Measurements from ENCODE around the gene COPS9.

COPS9 gene
- 4.5 reads per million, percentile 18 among the genes with 10 or more reads in this experiment for total RNA-seq

DNA sequence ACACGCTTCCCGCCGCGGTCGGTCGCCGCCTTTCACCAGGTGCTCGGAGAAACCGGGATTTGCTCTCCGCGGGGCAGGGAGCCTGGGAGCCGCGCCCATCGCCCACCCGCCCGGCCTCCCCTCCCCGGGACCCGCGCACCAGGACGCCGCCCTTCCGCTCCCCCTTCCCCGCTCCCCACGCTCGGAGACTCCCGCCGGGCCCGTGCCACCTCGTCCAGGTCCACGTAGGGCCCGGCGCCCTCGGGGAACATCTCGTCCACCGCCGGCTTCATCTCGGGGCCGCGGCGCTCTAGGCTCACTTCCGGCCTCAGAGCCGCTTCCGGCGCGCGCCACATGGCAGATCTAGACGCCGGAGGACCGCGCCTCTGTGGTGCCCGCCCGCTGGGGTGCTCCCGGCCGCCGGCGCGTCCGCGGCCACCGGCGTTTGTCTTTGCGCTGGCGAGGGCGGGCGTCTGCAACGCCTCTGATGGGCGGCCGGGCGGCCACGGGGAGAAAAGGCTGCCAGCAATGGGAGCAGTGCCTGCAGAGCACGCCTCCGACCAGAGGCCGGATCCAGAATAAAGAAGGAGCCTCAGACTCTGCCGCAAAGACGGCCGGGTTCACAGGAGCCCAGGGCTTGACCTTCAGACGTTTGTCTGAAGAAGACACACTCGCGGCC, at the start of gene COPS9:
COPS9 (minus strand) TSS at position 293 of the 658 bp plus-strand sequence; CDS start at position 272, 21 bp downstream.
- peak; percentile 82 for DNase-seq

DNA sequence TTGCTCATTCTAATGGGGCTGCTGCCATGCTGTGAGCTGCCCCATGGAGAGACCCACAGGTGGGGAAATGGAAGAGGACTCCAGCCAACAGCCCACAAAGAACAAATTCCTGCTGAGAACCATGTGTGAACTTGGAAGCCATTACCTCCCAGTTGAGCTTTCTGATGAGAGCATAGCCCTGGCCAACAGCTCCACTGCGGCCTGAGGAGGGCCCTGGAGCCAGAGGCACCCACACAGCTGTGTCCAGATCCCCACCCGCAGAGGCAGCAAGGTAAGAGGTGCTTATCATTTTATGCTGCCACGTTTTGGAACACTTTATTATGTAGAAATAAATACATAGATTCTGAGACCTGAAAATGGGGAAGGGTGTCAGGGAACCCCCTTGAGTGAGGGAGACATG, 48.6 kb upstream of the COPS9 start:
- no peak for DNase-seq

DNA sequence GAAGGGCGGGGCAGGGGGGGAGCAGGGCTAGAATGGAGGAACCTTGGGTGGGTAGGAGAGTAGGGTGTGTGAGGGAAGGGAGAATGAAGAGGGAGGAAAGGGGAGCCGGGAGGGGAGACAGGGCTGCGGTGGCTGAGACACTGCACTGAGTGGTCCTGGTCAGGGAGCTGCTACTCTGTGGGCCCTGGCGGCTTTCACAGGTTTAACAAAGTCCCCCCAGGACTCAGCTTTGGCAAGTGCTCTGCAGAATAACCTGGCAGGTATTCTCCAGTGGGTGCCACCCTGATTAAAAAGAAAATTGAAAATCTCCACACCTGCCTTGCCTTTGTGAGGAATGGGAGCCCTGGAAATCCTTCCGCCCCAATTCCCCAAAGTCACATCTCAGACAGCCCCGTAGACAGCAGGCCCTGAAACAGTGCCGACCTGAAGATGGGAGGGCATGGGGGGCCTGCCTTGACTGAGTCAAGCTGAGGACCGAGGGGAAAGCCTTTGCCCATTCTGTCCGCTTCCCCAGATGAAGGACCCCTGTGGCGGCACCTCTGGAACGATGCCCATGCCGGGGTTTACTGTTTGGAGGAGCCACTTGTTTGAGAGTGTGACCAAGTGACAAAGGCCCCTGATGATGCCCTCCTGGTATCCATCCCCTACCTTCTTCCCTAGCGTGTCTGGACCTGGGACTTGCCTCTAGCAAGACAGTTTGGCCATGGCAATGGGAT, 47.9 kb upstream of the COPS9 start:
- no peak for DNase-seq

DNA sequence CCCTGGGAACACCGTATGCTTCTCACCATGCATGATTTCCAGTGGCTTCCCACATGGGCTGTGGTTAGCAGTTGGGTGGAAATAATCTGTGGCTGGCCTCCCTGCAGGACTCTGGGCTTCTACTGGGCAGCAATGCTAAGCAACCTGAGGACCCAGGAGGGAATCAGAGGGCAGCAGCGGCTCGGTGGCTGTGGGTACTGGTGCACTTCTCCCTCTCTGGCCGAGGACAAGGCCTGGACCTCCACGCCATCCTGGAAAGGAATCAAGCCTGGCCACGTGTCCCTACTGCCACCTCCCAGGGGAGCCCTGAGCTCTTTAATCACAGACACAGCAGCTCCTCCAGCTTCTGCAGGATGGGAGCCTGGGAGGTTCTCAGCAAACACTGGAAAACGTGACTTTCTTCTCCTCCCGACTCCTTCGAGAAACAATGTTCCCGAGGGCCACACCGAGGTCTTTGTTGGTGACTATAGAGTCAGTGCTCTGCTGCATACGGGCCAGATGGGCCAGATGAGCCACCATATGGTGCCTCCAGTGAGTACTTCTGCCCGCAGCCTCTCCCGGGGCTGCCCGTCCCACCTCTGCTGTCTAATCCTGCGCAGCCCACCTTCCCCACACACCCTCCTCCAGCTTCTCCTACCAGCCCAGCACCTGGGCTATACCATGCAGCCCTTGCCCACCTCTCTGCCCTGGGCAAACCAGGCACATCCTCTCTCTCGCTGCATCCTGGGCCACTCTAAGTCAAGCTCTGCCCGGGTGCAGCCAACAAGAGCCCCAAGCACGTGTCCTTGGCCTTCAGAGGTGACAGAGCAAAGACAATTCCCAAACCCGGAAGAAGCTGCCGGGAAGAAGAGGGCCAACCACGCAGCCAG, 47.1 kb upstream of the COPS9 start:
- no peak for DNase-seq

DNA sequence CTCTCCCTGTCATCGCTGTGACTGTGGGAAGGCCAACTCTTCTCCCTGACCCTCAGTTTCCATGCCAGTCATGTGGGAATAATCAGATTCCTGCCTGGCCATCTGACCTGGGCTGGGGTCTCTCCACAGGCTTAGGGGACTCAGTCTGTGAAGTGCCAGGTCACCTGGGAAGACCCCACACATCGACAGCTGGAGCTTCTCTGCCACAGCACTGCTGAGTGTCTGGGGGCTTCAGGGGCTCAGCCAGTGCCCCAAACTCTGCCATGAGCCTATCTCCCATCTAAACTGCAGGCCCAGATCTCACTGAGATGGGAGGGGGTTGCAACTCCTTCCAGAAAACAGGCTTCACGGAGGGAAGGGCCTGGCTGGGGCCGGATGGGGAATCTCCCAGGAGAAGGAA, 46.4 kb upstream of the COPS9 start:
- no peak for DNase-seq

DNA sequence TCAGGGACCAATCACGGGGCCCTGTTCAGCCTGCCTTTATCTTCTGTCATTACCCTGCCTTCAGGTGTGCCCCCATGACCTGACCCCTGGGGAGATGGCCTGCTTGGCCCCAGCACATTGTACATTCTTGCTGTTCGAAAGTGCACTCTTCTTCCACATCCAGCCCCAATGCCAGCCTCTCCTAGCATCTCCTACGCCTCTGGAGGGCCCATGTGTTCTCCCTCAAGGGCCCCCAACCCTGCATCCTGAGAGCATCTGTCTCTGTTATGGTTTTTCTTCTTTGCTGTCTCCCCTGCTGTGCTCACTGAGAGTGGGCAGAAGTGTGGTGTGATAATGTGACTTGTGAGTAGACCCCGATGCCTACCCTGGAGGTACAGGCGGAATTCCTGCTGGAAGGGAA, 45.9 kb upstream of the COPS9 start:
- no peak for DNase-seq

DNA sequence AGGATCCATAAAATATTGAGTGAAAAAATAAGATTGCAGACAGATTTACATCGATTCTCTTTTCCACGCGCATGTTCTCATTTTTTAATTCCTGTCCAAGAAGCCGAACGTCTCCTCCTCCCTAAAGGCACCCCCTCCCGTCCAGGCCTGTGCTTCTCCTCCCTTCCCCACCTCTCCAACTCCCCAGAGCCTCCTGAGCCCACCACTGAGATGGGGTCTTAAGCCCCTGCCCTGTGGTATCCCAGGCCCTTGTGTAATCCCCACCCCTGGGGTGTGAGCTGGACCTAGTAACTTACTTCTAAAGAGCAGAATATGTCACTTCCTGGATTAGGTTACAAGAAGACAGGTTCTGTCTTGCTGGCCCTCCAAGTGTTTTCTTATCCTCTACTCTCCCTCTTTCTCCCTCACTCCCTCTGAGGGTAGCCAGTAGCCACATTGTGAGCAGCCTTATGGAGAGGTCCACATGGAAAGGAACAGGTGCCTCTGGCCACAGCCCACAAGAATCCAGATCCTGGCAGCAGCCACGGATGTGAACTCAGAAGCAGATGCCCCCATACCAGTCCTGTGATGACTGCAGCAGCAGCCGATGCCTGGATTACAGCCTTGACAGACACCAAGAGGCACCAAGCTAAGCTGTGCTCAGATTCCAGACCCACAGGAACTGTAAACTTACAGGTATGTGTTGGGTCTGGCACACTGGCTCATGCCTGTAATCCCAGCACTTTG, 44.0 kb upstream of the COPS9 start:
- DNase-seq: no peak

DNA sequence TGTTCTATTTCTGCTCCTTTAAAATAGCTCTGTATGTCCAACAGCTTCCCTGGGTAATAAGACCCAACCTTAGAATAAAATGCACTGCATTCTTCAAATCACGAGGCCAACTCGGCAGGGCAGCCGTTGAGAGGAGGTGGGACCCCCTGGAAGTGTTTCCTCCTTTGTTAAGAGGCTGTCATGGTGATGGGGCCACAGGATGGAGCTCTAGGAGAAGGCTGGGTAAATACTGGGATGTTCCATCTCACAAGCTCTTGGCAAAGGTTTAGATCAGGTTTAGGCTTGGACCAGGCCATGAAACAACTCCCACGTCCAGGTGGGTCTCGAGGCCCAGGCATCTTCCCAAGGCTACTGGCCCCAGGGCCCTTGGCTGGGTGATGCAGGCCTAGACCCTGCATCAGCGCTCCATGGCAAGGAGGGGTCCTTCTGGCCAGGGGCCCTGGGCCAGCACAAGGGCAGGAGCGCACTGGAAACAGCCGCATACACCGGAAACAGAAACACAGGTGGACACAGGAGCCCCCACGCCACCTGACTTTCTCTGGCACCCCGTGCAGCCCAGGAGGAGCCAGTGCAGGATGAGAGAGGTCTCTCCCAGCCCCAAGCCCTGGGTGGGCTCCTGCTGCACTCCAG, 43.2 kb upstream of the COPS9 start:
- no peak for DNase-seq

DNA sequence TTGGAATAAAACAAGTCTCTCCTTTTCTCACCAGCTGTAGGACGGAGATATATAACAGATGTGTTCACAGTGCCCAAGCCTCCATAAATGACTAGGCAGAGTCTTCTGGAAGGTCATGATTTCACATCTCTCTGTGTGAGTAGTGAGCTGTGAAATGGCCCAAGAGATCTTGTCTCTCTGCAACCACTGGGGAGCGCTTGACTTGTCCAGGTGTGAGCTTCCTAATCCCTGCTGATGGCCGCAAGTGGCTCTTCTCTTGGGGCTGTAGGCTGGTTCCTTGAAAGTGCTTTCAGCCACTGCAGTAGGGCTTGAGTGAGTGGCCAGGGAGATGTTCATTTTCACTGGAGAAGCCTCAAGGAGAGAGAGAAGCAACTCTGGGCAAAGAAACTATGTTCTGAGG, 42.5 kb upstream of the COPS9 start:
- DNase-seq: no peak

DNA sequence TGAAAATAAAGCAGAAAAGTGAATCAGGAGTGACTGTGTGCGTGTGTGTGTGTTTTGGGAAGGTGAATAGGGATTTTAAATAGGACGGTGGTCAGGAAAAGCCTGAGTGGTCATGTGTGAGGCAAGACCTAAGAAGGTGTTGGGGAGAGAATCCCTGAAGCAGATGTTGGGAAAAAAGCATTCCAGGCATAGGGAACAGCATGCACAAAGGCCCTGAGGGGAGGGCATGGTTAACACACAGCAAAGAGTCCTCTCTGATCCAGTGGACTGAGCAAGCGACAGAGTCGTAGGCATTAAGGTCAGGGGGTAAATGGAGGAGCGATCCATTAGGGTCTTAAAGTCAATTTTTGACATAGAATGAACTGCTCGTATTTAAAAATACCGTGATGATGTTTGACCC, 38.4 kb upstream of the COPS9 start:
- no peak for DNase-seq

DNA sequence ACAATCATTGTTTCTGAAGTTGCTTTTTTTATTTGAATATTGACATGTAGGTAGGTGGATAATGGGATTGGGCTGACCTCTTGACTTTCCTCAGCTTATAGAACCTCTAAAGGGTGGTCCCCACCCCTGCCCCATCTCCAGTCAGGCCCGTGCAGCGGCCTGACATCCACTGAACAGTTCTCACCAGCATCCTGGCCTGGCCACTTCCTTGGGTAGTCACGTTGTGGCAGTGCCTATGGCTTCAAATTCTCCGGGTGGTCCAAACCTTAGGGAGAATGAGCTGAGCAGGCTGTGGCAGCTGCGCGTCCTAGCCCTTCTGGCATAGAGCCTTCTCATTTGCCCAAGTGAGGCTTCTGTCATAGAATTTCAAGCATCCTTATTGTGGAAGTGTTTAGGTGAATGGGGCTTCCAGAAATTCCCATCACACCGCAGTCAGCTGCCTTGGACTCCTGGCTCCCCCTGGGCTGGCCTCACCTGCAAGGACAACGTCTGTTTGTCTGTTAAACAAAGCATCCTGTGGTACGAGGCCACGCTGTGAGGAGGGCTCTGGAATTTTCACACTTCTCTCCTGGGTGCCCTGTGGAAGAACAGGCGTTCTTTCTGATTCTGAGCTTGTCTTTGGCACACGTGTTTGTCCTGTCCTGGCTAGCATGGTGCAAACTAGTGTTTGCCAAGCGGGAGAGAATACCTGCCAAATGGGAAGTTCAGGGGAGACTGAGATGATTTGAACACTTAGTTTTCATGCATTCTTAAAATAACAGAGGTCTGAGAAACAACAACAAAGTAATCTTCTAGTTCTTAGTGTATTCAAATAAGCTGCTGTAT, 36.2 kb upstream of the COPS9 start:
- no peak for DNase-seq

DNA sequence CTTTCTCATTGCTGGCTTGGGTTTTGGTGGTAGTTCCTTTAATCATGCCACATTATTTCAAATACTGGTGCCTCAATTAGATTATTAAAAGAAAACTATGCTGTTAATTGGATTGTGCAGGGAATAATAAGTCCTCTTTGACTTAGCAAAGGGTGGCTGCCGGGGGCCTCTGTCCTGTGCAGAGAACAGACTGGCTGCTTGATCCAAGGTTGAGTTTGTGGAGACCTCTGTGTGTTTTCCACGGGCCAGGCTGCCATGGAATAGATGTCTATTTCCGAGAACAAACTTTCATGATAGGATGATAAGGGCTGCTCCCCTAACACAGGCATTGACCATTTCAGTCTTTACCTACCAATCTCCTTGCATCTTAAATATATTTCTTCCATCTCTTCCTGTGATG, 34.8 kb upstream of the COPS9 start:
- no peak for DNase-seq

DNA sequence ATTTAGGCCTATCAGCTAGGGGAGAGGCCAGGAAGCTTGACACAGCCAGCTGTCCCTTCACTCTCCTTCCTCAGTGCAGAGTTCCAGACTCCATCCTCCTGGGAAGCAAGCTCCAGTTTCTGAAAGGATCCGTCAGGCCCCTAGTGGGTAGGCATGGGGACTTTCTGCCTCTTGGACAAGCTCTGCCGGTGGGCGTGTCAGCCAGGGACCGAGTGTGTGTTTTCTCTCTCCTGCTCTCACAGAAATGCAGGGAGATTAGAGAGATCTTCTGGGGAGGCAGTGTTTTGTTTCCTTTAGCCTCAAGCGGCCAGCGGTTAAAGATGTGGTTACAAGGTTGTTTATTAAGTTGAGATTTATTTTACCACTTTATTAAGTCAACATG, 34.2 kb upstream of the COPS9 start:
- no peak for DNase-seq

DNA sequence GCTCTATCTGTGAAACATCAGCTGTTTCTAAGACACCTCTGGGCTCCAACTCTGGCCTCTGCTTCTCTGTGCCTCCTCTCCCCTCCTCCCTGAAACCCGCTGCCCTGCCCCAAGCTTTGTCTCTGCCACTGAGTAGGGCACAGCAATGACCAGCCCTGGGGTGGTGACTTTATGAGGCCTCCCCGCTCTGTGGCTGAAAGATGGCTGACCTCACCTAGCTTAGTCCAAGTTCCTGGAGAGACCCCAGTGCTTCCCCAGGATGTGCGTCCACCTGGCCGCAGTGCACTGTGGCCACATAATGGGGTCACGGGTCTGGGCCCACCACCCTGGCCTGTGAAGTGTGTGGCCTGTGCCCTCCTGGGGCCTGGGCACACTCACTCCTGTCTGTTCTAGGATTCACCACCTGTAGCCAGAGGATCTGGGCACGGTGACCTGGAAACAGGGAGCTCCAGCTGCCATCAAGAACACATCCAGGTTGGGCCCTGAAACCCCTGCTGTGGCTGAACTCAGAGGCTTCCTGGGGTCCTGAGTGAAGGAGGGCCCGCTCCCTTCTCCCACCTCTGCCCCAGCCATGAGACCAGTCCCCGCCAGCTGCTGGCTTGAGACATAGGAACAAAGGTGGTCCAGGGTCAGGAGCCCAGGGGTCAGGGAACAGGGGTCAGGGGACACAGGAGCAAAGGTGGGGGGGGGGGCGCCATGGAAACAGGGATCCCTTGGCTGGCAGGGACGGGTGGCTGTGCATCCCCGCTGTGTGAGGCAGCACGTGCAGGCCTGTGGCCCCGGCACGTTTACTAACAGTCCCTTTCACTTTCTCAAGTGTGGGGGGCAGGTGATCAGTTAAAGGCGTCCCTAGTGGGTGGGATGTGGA, 33.6 kb upstream of the COPS9 start:
- no peak for DNase-seq

DNA sequence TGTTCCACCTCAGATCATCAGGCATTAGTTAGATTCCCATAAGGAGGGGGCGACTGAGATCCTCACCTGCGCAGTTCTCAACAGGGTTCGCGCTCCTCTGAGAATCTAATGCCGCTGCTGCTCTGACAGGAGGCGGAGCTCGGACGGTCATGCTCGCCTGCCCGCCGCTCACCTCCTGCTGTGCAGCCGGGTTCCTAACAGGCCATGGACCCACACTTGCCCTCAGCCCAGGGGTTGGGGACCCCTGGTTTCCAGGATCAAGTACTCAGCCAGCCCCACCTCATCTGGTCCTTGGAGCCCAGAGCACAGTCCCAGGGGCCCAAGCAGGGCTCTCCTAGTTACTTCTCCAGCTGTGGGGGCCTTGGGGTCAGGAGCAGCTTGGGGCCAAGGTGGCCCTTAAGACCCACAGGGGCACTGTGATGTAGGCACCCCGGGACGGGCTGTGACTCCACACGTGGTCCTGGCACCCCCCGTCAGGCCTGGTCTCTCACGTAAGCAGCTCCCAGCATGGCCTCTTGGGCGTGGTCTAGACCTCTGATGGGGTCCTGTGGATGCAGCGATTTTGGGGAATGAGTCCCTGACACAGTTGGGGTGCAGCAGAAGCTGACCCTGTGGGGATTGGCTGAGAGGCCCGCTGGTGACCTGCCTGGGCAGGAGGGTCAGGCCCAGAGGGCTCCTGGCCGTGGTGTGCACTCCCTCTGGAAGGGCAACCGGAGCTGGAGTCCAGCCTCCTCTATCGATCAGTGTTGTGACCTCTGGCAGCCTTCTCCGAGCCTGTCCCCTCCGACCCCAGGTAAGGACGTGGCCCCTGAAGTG, 32.6 kb upstream of the COPS9 start:
- DNase-seq: no peak

DNA sequence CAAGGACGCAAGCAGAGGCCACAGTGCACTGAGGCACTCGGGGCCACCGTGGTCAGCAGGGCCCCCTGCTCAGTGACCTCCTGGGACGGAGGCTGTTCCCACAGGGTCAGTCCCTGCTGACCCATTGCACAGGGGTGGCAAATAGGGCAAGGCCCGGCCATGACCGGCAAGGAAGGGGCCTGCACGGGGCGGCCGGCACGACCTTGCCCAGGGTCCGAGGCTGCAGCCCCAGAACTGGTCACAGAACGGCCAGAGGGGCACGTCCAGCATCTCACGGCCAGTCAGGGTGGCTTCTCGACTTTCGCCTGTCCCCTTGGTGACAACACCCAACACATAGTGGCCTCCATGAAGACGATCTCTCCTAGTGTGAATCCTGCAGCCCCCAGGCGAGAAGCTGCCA, 31.9 kb upstream of the COPS9 start:
- DNase-seq: no peak

DNA sequence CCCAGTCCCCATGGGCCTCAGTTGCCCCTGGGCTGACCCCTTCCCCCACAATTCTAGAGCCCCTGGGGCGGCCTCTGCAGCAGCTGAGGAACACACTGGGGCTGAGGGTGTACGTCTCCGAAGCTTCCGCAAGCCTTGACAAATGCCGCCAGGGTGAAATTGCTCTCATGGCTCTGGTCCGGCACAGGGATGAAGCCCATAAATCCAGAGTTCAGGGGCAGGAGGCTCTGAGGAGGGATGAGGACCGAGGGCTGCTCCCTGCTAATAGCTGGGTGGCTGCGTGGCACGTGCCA, 31.4 kb upstream of the COPS9 start:
- no peak for DNase-seq

DNA sequence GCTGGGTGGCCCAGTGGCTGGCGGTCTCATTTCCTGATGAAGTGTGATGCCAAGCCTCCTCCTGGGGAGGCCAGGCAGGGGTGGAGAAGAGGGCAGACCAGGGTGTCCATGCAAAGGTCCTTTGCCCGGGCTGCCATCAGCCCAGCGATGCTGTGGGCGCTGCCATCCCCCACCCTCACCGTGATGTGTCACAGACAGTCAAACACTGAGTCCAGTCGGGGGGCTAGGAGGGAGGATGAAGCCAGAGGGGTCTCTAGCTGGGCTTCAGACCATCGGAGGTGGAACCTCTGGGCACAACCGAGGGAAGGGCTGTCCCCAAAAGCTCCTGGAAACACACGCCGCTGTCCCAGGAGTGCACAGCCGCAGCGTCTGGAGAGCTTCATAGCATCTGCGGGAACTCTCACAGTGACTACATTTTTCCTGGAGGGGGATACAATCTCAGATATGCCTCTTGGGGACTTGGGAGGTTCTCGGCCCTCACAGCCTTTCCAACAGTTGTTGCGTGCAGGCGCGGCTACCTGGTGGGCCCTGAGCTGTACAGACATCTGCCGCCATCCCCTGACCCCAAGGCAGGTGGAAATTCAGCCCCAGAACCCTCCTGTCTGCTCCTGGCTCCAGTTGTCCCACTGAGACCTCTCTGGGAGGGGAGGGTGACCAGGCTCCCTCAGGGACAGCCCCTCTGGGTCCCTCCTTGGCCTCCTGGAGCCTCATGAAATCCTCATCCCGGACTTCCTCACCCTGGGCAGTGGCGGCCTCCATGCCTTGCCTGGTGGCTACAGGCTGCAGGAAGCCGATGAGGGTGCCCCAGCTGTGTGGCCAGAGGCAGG, 30.9 kb upstream of the COPS9 start:
- no peak for DNase-seq

DNA sequence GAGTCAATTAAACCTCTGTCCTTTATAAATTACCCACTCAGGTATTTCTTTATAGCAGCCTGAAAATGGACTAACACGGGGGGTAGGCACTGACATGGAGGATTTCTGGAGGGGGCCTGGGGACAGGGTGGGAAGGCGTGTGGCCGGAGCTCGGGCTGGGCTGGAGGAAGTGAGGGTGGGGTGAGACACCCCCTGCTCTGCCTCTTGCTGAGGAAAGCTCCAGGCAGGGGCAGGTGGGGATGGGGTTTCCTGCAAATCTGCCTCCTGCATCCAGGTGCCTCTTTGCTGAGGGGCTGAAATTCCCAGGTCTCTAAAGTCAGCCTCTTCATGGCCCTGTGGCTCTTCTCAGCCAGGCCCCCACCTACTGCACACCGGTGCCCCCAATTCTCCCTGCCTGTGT, 30.1 kb upstream of the COPS9 start:
- DNase-seq: no peak

Measured in effector CD4-positive, alpha-beta T cell (primary cell).